ENCODE measurements around the gene DHFR. TPM values are rescaled to one million over a fixed set of nuclear protein-coding genes. Genes with fewer than 3 reads are reported as not detected.

The DHFR gene
- polyA plus RNA-seq, 2 of the 4 experiments (the other 2 are of a cell fraction) = 61.3 to 91.1 TPM

GRCh38 chr5:80576383-80576782 is 78.4 kb downstream of the DHFR start (continued):
- TF ChIP-seq, protein P1, sequence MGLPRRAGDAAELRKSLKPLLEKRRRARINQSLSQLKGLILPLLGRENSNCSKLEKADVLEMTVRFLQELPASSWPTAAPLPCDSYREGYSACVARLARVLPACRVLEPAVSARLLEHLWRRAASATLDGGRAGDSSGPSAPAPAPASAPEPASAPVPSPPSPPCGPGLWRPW (IDR thresholded peaks at IDR 0.05) = no peak
- TF ChIP-seq SREBF2 (IDR thresholded peaks at IDR 0.05) = no peak

Small RNA genes lying within 50 kb of the gene (small RNA-seq; reads per million reads assigned to genes)
- gene DBIP2 = 0 reads per million in 6 experiments
- 0 to 0.26 (median 0) reads per million in 6 experiments for gene MTRNR2L2

Other genes starting within 250 kb of the DHFR start
- 25.8 and 26.2 TPM in 2 replicates for gene ZFYVE16, start 246.9 kb downstream of the DHFR start, polyA plus RNA-seq (2011; rRNA removed)
- gene ZFYVE16, start 246.9 kb downstream of the DHFR start, polyA plus RNA-seq (2017; fragmentation: RNase III; extraction: RNeasy Plus Mini Kit Qiagen cat#74134 plus additional on column Dnase treatment) = 16.4 to 19.2 TPM (median 18.8 TPM) in 3 replicates
- gene FAM151B, start 166.9 kb downstream of the DHFR start, polyA plus RNA-seq (2011; rRNA removed) = 2.9 and 3.2 TPM in 2 replicates
- gene FAM151B, start 166.9 kb downstream of the DHFR start, polyA plus RNA-seq (2017; fragmentation: RNase III; extraction: RNeasy Plus Mini Kit Qiagen cat#74134 plus additional on column Dnase treatment) = 2.2 to 2.3 TPM (median 2.2 TPM) in 3 replicates
- 0.01 and 0.05 TPM in 2 replicates for gene ANKRD34B, start 84.7 kb downstream of the DHFR start, polyA plus RNA-seq (2011; rRNA removed)
- 0.01 TPM in 1 of 3 replicates, not detected in the others for gene ANKRD34B, start 84.7 kb downstream of the DHFR start, polyA plus RNA-seq (2017; fragmentation: RNase III; extraction: RNeasy Plus Mini Kit Qiagen cat#74134 plus additional on column Dnase treatment)
- 11.0 and 13.1 TPM in 2 replicates for gene MSH3, start 331 bp downstream of the DHFR start, polyA plus RNA-seq (2011; rRNA removed)
- gene MSH3, start 331 bp downstream of the DHFR start, polyA plus RNA-seq (2017; fragmentation: RNase III; extraction: RNeasy Plus Mini Kit Qiagen cat#74134 plus additional on column Dnase treatment) = 9.0 to 9.3 TPM (median 9.3 TPM) in 3 replicates

Data from A549 (cell line).